ENCODE results near the gene MRPL28.
"Not testable (repeated sequence)": the region's sequence is repeated elsewhere in the genome, so short reads cannot be mapped to it uniquely, and the experiment has no call there.

MRPL28 gene

GRCh38 chr16:370443-370842, at the start of gene MRPL28:
Gene MRPL28 (minus strand): TSS chr16:370538. CDS start chr16:370218, 320 bp downstream.
- DNase-seq = peak in 55 of 56 donors; percentile 30 to 97 (median 88)

DNA sequence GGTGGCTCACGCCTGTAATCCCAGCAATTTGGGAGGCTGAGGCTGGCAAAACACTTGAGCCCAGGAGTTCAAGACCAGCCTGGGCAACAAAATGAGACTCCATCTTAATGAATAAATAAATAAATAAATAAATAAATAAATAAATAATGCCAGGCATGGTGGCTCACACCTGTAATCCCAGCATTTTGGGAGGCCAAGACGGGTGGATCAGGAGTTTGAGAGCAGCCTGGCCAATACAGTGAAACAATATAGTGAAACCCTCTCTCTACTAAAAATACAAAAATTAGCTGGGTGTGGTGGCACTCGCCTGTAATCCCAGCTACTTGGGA, 44.8 kb upstream of the MRPL28 start:
- not testable (repeated sequence) for DNase-seq

DNA sequence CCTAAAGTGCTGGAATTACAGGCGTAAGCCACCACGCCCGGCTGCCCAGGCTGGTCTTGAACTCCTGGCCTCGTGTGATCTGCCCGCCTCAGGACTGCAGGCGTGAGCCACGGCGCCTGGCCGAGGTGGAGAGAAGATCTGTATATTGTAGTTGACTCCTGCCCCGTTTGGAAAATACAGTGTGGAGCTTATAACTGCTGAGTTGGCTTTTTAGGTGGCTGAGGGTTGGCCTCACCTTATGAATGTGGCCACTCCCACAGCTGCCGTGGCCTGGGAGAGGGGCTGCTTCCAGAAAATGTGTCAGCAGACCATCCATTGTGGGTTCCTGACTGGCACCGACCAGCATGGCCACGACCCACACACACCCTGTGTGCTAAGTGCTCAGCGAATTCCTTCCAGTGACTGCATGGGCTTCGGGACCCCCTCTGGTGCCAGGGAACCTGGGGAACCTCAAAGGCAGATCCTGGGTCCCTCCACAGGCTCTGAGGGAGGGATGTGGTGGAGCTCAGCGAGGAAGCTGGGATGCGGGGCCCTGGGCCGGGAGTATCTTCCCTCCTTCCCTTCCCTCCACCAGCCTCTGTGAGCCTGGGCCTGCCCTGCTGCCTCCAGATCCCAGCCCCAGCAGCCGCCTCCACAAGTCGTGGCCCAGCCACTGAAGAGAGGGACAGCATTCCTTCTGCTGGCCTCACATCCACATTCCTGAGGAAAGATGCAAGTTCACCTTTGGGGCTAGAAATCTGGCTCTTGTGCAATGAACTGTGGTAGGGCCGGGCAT, 44.2 kb upstream of the MRPL28 start:
- DNase-seq = no peak

DNA sequence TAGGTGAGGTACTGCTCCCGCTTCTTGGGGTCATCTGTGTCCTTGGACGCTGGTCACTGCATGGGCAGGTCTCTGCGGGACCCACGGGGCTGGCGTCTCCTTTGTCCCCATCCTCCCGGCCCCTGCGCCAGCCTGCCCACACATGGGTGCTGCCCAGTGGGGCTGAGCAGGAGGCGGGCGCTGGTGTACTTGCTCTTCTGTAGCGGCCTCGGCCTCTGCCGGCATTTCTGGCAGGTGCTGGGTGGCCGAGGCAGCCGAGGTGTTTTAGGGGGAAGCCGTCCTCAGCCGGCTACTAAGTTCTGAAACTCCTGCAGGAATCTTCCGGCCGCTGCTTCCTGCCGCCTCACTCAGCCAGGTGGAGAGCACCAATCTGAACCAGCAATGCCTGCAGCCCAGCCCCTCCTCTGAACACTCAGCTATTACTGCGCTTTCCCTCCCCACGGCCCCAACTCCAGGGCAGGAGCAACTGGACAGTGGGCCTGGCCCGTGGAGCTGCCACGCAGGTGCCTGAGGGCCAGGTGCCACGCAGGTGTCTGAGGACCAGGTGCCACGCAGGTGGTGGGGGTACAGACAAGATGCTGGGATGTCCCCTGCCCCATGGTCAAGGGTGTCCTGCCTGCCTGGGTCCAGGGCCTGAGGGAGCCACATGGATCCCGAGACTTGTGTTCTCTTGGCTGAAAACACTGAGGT, 41.4 kb upstream of the MRPL28 start:
- DNase-seq = no peak

DNA sequence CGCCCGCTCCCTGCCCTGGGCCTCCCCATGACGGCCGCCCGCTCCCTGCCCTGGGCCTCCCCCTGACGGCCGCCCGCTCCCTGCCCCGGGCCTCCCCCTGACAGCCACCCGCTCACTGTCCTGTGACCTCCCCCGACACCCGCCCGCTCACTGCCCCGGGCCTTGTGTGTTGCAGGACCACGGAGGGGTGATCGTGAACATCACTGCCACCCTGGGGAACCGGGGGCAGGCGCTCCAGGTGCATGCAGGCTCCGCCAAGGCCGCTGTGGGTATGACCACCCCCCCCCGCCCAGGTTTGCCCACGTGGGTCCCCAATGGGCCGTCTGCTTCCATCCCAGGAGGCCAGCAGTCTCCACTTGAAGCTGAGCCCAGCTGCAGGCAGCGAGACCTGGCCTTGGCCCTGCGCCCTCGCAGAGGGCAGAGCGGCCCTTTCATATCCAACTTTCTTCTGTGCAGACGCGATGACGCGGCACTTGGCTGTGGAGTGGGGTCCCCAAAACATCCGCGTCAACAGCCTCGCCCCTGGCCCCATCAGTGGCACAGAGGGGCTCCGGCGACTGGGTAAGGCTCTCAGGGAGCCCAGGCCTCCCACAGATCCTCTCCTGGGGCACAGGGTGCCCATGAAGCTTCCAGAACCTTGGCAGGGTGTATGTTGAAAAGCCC, 40.3 kb upstream of the MRPL28 start:
- DNase-seq = no peak

DNA sequence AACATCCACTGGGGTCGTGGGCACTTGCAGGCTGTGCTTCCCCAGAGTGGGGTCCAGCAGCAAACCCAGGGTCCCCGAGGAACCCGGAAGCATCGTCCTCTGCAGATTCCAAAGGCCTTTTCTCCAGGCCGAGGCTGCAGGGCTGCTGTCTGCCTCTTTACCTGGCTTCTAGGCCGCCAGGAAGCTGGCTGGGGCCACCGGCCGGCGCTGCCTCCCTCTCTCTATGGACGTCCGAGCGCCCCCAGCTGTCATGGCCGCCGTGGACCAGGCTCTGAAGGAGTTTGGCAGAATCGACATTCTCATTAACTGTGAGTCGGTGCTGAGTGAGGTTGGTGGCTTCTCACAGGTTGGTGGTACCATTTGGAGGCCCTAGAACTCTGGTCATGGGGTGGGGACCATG, 36.9 kb upstream of the MRPL28 start:
- DNase-seq = no peak

DNA sequence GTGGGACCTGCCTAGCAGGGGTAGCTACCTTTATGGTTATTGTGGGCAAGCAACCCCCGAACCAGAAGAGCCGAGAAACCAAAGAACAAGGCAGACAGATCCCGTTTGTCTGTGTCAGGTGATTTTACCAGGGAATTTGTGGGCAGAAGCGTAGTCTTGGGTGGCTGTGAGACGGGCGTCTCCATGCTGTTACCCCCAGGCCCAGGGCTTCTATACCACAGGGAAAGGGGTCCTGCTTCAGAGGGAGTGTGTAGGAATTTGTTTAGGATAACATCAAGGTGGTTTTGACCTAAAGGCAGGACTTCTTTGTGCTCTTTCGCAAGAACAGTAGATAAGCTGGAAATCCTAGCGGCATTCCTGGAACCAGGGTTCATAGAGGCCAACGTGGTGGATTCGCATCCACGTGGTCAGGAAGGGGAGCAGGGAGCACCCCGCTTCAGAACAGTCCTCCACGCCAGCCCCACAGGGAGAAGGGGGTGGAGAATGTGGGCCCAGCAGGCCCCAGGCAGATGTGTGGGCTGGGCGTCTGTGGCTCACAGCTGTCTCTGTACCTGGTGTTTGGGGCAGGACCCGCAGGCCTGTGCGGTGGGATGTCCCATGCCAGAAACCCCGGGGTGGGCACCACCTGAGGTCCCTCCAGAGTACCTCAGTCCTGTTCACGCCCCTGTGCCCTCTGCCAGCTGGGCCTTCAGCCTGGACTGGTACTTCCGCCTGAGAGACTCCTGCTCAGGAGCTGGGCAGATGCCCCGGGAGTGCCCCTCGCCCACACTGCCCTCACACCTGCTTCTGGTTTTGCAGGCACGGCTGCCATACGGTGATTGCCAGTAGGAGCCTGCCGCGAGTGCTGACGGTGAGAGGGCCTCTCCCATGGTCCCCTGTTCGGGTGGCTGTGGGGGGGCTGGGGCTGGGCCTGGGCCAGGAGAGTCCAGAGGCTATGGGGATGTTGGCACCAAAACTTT, 35.5 kb upstream of the MRPL28 start:
- no peak for DNase-seq

GRCh38 chr16:404971-405486, 34.7 kb upstream of the MRPL28 start:
- DNase-seq = no peak

- DNase-seq = peak in 55 of 56 donors; percentile 65 to 98 (median 93)
Observed at GRCh38 chr16:401468-402348, 31.4 kb upstream of the MRPL28 start, which contains the start of gene DECR2. Gene DECR2 (plus strand): TSS chr16:401885. CDS start chr16:401964, 79 bp downstream.

DNA sequence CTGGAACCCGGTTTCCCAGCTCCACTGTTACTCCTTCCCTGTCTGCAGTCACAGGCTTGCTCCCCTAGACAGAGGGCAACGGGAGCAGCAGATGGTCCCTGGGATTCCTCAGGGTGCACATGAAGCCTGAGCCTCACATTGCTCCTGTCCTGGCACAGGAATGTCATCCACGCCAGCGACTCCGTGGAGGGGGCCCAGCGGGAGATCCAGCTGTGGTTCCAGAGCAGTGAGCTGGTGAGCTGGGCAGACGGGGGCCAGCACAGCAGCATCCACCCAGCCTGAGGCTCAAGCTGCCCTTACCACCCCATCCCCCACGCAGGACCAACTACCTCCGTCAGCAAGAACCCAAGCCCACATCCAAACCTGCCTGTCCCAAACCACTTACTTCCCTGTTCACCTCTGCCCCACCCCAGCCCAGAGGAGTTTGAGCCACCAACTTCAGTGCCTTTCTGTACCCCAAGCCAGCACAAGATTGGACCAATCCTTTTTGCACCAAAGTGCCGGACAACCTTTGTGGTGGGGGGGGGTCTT, 29.8 kb upstream of the MRPL28 start:
- DNase-seq = no peak

GRCh38 chr16:399340-400019, 29.1 kb upstream of the MRPL28 start:
- no peak for DNase-seq

GRCh38 chr16:398561-399339, 28.4 kb upstream of the MRPL28 start:
- DNase-seq = no peak

- DNase-seq = peak in 45 of 56 donors; percentile 12 to 78 (median 34)
Observed at GRCh38 chr16:397736-398332, 27.5 kb upstream of the MRPL28 start.

DNA sequence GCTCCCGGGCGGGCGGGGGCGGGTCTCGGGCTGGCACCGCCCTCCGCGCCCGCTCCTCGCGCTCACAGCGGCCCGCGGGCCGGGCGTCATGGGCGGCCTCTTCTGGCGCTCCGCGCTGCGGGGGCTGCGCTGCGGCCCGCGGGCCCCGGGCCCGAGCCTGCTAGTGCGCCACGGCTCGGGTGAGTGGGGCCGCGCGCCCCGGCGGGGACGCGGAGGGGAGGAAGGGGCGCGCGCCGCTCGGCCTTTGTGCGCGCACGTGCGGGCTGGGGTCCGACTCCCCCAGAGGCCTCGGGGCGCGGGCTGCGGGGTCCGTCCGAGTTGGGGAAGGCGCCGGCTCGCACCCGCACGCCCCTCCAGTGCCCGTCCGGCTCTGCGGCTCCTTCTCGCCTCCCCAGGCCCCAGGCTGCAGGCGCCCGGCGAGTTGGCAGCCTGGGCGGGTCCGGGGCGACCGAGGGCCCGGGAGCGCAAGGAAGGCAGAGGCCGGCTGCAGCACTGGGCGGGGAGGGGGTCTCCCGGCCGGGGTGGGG, 26.9 kb upstream of the MRPL28 start, which contains the start of gene NME4:
TSS of gene NME4 (plus strand) at position 65 of the 527 bp plus-strand sequence. CDS start at position 89, 24 bp downstream.
- DNase-seq = peak in 4 of 56 donors; percentile 19 to 42 (median 22)

GRCh38 chr16:396605-397004, 26.3 kb upstream of the MRPL28 start:
- DNase-seq = peak in 24 of 56 donors; percentile 2 to 64 (median 30)

DNA sequence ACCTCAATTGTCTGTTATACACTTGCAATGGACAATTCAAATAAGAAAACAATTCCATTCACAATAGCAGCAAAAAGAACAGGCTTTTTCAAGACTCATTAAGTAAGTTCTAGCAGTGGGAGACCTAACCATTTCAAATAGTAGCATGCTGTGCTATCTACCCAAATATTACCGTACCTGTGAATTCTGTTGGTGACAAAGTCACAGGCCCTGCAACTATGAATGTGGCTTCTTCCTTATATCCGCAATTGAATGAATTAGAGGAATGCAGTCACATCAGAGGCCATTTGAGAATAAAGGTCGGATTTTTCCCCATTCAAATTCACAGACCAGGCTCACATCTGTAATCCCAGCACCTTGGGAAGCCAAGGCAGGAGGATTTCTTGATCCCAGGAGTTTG, 25.9 kb upstream of the MRPL28 start:
- DNase-seq = no peak

GRCh38 chr16:392450-393030, 22.2 kb upstream of the MRPL28 start:
- DNase-seq = no peak

All from nucleus accumbens (tissue), 56 donors.